Peyer's patch (tissue), 4 donors: ENCODE measurements around the gene GTF2E1.

ENCODE experiments used
- POLR2A ChIP-seq, 2 donors: fragments of 450-650 bp; IDR thresholded peaks; one replicate each; pipeline ENCODE4 v1.5.1; 2017; ENCODE audit warnings: antibody characterized with exemption in 2 of 2, mild to moderate bottlenecking in 2 of 2, moderate library complexity in 2 of 2
- TF ChIP-seq, protein P1 (sequence below), 6 experiments: fragments of 450-650 bp in 4 of 6; fragments of 200-600 bp in 2 of 6; sonication (generic) in 1 of 6; IDR thresholded peaks; one replicate each; pipeline ENCODE4 v1.5.1; 2017 to 2019; ENCODE audit warnings: antibody characterized with exemption in 6 of 6, mild to moderate bottlenecking in 3 of 6, moderate library complexity in 1 of 6

- TF ChIP-seq, protein P1, sequence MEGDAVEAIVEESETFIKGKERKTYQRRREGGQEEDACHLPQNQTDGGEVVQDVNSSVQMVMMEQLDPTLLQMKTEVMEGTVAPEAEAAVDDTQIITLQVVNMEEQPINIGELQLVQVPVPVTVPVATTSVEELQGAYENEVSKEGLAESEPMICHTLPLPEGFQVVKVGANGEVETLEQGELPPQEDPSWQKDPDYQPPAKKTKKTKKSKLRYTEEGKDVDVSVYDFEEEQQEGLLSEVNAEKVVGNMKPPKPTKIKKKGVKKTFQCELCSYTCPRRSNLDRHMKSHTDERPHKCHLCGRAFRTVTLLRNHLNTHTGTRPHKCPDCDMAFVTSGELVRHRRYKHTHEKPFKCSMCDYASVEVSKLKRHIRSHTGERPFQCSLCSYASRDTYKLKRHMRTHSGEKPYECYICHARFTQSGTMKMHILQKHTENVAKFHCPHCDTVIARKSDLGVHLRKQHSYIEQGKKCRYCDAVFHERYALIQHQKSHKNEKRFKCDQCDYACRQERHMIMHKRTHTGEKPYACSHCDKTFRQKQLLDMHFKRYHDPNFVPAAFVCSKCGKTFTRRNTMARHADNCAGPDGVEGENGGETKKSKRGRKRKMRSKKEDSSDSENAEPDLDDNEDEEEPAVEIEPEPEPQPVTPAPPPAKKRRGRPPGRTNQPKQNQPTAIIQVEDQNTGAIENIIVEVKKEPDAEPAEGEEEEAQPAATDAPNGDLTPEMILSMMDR (IDR thresholded peaks at IDR 0.05) = no peak
- TF ChIP-seq POLR2A (IDR thresholded peaks at IDR 0.05) = no peak
These were observed 80.6 kb downstream of the GTF2E1 start for GRCh38 chr3:120823156-120823555.
